Liver (tissue), 9 donors: ENCODE measurements around the gene RIC1. TPM values are rescaled to one million over a fixed set of nuclear protein-coding genes. Genes with fewer than 3 reads are reported as not detected.

Experiments used
- DNase-seq: peaks from one replicate; pipeline ENCODE4 v3.0.0-alpha.2; 2017; ENCODE audit warnings: low spot score
- H3K27ac ChIP-seq, 2 donors: one replicate each; pipeline ENCODE4 v1.7.0; 2013; ENCODE audit warnings: inconsistent platforms in 2 of 2, low read length in 2 of 2, control low read depth in 1 of 2, low read depth in 1 of 2, mild to moderate bottlenecking in 1 of 2
- H3K27me3 ChIP-seq, 4 donors: one replicate each; pipeline versions ENCODE4 v1.6.1 to v1.7.0; 2013; ENCODE audit warnings: low read length in 3 of 4, inconsistent platforms in 1 of 4, mild to moderate bottlenecking in 1 of 4, moderate library complexity in 1 of 4; ENCODE audit not compliant: control insufficient read depth in 4 of 4, insufficient read depth in 4 of 4
- H3K36me3 ChIP-seq, 4 donors: one replicate each; pipeline versions ENCODE4 v1.6.1 to v1.7.0; 2013; ENCODE audit warnings: low read length in 3 of 4, mild to moderate bottlenecking in 3 of 4, low read depth in 1 of 4, moderate library complexity in 1 of 4; ENCODE audit not compliant: control insufficient read depth in 4 of 4, insufficient read depth in 3 of 4
- H3K4me1 ChIP-seq, 4 donors: one replicate each; pipeline versions ENCODE4 v1.6.1 to v1.7.0; 2013; ENCODE audit warnings: low read length in 3 of 4, mild to moderate bottlenecking in 3 of 4, moderate library complexity in 1 of 4; ENCODE audit not compliant: control insufficient read depth in 4 of 4, insufficient read depth in 4 of 4
- H3K4me3 ChIP-seq, 3 donors: one replicate each; pipeline versions ENCODE4 v1.6.1 to v1.7.0; 2013; ENCODE audit warnings: low read length in 3 of 3, control low read depth in 1 of 3, low read depth in 1 of 3, mild to moderate bottlenecking in 1 of 3
- H3K9ac ChIP-seq, 2 donors: one replicate each; pipeline ENCODE4 v1.7.0; 2013; ENCODE audit warnings: low read length in 2 of 2, mild to moderate bottlenecking in 2 of 2, moderate library complexity in 2 of 2, control low read depth in 1 of 2, low read depth in 1 of 2
- H3K9me3 ChIP-seq, 4 donors: one replicate each; pipeline versions ENCODE4 v1.6.1 to v1.7.0; 2013; ENCODE audit warnings: low read length in 3 of 4; ENCODE audit not compliant: control insufficient read depth in 4 of 4
- EGR1 ChIP-seq, 2 donors: IDR thresholded peaks; 2 replicates each; pipeline ENCODE4 v1.6.1; 2016 to 2018; ENCODE audit warnings: antibody characterized with exemption in 2 of 2, low read depth in 2 of 2
- FOXA2 ChIP-seq: IDR thresholded peaks from 2 replicates; pipeline ENCODE4 v1.6.1; 2016; ENCODE audit warnings: antibody characterized with exemption
- GABPA ChIP-seq, 2 donors: IDR thresholded peaks in 1 of 2; conservative IDR thresholded peaks in 1 of 2; 2 replicates each; pipeline ENCODE4 v1.6.1; 2016; ENCODE audit warnings: antibody characterized with exemption in 2 of 2, mild to moderate bottlenecking in 1 of 2, moderate library complexity in 1 of 2
- JUND ChIP-seq, 2 donors: IDR thresholded peaks; 2 replicates each; pipeline ENCODE4 v1.6.1; 2016; ENCODE audit warnings: antibody characterized with exemption in 2 of 2
- NR2F2 ChIP-seq: IDR thresholded peaks from 2 replicates; pipeline ENCODE4 v1.6.1; 2016; ENCODE audit warnings: antibody characterized with exemption
- RAD21 ChIP-seq, 2 donors: IDR thresholded peaks; 2 replicates each; pipeline ENCODE4 v1.6.1; 2016; ENCODE audit warnings: antibody characterized with exemption in 2 of 2, mild to moderate bottlenecking in 2 of 2
- RXRA ChIP-seq, 2 donors: IDR thresholded peaks; 2 replicates each; pipeline ENCODE4 v1.6.1; 2017 to 2018; ENCODE audit warnings: antibody characterized with exemption in 2 of 2, mild to moderate bottlenecking in 1 of 2
- SP1 ChIP-seq: IDR thresholded peaks from 2 replicates; pipeline ENCODE4 v1.6.1; 2018; ENCODE audit warnings: antibody characterized with exemption, mild to moderate bottlenecking
- TAF1 ChIP-seq: conservative IDR thresholded peaks from 2 replicates; pipeline ENCODE4 v1.6.1; 2016; ENCODE audit warnings: antibody characterized with exemption, mild to moderate bottlenecking
- YY1 ChIP-seq: IDR thresholded peaks from 2 replicates; pipeline ENCODE4 v1.6.1; 2016; ENCODE audit warnings: antibody characterized with exemption, mild to moderate bottlenecking
- WGBS: extraction: QIAGEN DNeasy Blood & Tissue Kit; methylation state at CpG from one replicate; pipeline ENCODE4 v1.1.7; 2013; 5-methylcytosine and 5-hydroxymethylcytosine counted together
- polyA plus RNA-seq, 2 donors: library from polyadenylated mRNA; stranded (reverse) in 1 of 2; unstranded in 1 of 2; fragments of 200-250 nt in 1 of 2; fragments of >200 nt in 1 of 2; fragmentation: Nextera tagmentation in 1 of 2; extraction: Ambion mirVana in 1 of 2; gene quantifications; one replicate each; pipeline versions ENCODE4 v1.2.1 to v1.2.3, GENCODE V29; 2013 to 2015
- total RNA-seq, 2 donors: library from RNA; depleted of rRNA; stranded (reverse); fragments of >200 nt; gene quantifications; one replicate each; pipeline ENCODE4 v1.2.3, GENCODE V29; 2014
- TF ChIP-seq, protein P1 (sequence below): IDR thresholded peaks from 2 replicates; pipeline ENCODE4 v1.6.1; 2016; ENCODE audit warnings: antibody characterized with exemption
- TF ChIP-seq, protein P2 (sequence below): IDR thresholded peaks from 2 replicates; pipeline ENCODE4 v1.6.1; 2016; ENCODE audit warnings: antibody characterized with exemption, mild to moderate bottlenecking
- TF ChIP-seq, protein P3 (sequence below): IDR thresholded peaks from 2 replicates; pipeline ENCODE4 v1.6.1; 2016; ENCODE audit warnings: antibody characterized with exemption
- TF ChIP-seq, protein P4 (sequence below): fragments of 150-350 bp; IDR thresholded peaks from 2 replicates; pipeline ENCODE4 v1.5.1; 2017; ENCODE audit warnings: improper control_type of control experiment, low read depth, low read length; ENCODE audit not compliant: missing input control
- donor health status: healthy.
- donor health status: healthy.
- donor health status: healthy.
- donor health status: healthy.
- donor health status: healthy.

The RIC1 gene
- total and polyA plus RNA-seq, 4 donors, result 4.1 to 25.8 (median 9.8) TPM

DNA sequence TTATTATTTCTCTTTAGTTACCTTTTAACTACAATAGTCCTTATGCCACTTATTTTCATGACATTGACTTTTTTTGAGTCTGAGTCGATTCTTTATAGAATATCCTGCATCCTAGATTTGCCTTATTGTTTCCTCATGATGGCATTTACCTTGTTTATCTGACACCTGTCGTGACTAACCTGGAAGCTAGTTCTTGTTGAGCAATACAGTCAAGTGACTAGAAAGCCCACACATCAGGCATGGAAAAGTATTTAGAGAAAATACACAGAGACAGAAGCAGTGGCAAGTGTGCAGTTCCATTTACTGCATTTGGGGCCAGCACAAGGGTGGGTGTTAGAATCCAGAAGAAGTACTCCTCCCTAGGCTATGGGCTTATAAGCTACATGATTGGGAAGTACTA, 106.2 kb downstream of the RIC1 start:
- Histone ChIP-seq H3K9me3 (no peaks in the 10 kb centered on the region), H3K4me3 (no peak overlapping the region), H3K27ac (no peak overlapping the region), H3K4me1 (no peaks in the 10 kb centered on the region), H3K36me3 (peaks cover 0 to 5% (median 2%) of the 10 kb centered on the region in 4 donors), H3K27me3 (no peaks in the 10 kb centered on the region), H3K9ac (no peak overlapping the region)
- TF ChIP-seq RXRA (IDR thresholded peaks at IDR 0.05), result no peak
- TF ChIP-seq NR2F2, result no peak
- no peak for TF ChIP-seq JUND (IDR thresholded peaks at IDR 0.05)
- no peak for TF ChIP-seq SP1
- TF ChIP-seq, protein P1, sequence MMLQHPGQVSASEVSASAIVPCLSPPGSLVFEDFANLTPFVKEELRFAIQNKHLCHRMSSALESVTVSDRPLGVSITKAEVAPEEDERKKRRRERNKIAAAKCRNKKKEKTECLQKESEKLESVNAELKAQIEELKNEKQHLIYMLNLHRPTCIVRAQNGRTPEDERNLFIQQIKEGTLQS, result no peak
- no peak for TF ChIP-seq YY1
- TF ChIP-seq RAD21 (IDR thresholded peaks at IDR 0.05), result no peak
- no peak for TF ChIP-seq GABPA (IDR thresholded peaks at IDR 0.05 in 1 of 2, conservative IDR thresholded peaks at IDR 0.05 in 1 of 2)
- TF ChIP-seq, protein P2, sequence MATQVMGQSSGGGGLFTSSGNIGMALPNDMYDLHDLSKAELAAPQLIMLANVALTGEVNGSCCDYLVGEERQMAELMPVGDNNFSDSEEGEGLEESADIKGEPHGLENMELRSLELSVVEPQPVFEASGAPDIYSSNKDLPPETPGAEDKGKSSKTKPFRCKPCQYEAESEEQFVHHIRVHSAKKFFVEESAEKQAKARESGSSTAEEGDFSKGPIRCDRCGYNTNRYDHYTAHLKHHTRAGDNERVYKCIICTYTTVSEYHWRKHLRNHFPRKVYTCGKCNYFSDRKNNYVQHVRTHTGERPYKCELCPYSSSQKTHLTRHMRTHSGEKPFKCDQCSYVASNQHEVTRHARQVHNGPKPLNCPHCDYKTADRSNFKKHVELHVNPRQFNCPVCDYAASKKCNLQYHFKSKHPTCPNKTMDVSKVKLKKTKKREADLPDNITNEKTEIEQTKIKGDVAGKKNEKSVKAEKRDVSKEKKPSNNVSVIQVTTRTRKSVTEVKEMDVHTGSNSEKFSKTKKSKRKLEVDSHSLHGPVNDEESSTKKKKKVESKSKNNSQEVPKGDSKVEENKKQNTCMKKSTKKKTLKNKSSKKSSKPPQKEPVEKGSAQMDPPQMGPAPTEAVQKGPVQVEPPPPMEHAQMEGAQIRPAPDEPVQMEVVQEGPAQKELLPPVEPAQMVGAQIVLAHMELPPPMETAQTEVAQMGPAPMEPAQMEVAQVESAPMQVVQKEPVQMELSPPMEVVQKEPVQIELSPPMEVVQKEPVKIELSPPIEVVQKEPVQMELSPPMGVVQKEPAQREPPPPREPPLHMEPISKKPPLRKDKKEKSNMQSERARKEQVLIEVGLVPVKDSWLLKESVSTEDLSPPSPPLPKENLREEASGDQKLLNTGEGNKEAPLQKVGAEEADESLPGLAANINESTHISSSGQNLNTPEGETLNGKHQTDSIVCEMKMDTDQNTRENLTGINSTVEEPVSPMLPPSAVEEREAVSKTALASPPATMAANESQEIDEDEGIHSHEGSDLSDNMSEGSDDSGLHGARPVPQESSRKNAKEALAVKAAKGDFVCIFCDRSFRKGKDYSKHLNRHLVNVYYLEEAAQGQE, result no peak
- no peak for TF ChIP-seq EGR1 (IDR thresholded peaks at IDR 0.05; ENCODE audit: low read depth in 2 of 2)
- 92% methylated on average over 2 of the region's 2 CpGs for WGBS
- DNase-seq, result no peak

DNA sequence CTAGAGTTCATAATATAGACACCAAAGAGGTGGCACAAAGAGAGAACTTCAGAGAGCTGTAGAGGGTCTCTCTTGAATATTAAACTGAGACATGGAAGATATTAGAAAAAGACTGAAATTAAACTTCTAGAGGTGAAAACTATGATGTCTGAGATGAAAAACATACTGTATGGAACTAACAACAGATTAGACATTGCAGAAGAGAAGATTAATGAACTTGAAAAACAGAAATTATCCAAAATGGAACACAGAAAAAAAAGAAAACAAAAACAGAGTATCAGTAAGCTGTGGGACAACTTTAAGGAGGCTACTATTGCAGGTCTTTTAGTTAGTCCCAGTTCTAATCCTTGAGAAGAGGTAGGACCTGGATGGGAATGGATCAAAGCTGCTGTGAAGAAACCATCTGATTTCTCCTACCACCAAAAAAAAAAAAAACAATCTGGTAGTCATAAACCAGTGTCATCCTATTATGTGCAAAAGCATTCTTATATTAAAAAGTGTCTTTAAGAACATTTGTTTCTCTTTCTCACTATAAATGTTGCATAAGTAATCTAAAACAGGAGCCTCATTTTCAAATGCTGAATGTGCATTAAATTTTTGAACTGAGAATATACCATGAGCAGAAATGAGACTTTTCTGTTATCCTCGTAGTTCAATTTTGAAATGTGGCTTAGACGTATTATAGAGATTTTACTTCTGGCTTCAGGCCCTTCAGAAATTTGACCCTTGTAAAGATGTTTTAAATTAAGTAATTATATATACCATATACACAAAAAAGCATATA, 107.8 kb downstream of the RIC1 start:
- 94% methylated on average over 2 of the region's 2 CpGs for WGBS
- peaks cover 0 to 5% (median 2%) of the 10 kb centered on the region in 4 donors for H3K36me3 ChIP-seq
- TF ChIP-seq, protein P3, sequence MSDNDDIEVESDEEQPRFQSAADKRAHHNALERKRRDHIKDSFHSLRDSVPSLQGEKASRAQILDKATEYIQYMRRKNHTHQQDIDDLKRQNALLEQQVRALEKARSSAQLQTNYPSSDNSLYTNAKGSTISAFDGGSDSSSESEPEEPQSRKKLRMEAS, result no peak
- no peak for TF ChIP-seq FOXA2
- no peak for TF ChIP-seq JUND (IDR thresholded peaks at IDR 0.05)
- no peak for TF ChIP-seq EGR1 (IDR thresholded peaks at IDR 0.05; ENCODE audit: low read depth in 2 of 2)
- TF ChIP-seq TAF1, result no peak
- TF ChIP-seq, protein P2, result no peak
- TF ChIP-seq, protein P4, sequence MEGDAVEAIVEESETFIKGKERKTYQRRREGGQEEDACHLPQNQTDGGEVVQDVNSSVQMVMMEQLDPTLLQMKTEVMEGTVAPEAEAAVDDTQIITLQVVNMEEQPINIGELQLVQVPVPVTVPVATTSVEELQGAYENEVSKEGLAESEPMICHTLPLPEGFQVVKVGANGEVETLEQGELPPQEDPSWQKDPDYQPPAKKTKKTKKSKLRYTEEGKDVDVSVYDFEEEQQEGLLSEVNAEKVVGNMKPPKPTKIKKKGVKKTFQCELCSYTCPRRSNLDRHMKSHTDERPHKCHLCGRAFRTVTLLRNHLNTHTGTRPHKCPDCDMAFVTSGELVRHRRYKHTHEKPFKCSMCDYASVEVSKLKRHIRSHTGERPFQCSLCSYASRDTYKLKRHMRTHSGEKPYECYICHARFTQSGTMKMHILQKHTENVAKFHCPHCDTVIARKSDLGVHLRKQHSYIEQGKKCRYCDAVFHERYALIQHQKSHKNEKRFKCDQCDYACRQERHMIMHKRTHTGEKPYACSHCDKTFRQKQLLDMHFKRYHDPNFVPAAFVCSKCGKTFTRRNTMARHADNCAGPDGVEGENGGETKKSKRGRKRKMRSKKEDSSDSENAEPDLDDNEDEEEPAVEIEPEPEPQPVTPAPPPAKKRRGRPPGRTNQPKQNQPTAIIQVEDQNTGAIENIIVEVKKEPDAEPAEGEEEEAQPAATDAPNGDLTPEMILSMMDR, result no peak
- TF ChIP-seq NR2F2, result no peak

More for the DNA sequence above, 107.8 kb downstream of the RIC1 start:
- Histone ChIP-seq H3K9ac (no peak overlapping the region), H3K27ac (no peak overlapping the region), H3K4me1 (no peaks in the 10 kb centered on the region), H3K4me3 (no peak overlapping the region), H3K27me3 (no peaks in the 10 kb centered on the region), H3K9me3 (no peaks in the 10 kb centered on the region)
- no peak for DNase-seq
